Chondrocyte (in vitro differentiated cells): Measurements from ENCODE around the gene RALBP1. TPM values are rescaled to one million over a fixed set of nuclear protein-coding genes. Genes with fewer than 3 reads are reported as not detected.
"Not testable (repeated sequence)": the region's sequence is repeated elsewhere in the genome, so short reads cannot be mapped to it uniquely, and the experiment has no call there.

ENCODE experiments used
- DNase-seq: peaks from one replicate; pipeline ENCODE4 v3.0.0; 2021; ENCODE audit warnings: mixed read lengths, low spot score
- H3K27ac Mint-ChIP-seq: one replicate; pipeline ENCODE4 v1.8.0; 2021; ENCODE audit warnings: mild to moderate bottlenecking, moderate library complexity, mixed read lengths; ENCODE audit not compliant: unreplicated experiment
- H3K27me3 Mint-ChIP-seq: 2 replicates; pipeline ENCODE4 v1.8.0; 2021; ENCODE audit warnings: low read depth, mixed read lengths
- H3K36me3 Mint-ChIP-seq: 2 replicates; pipeline ENCODE4 v1.8.0; 2021; ENCODE audit warnings: low read depth, mixed read lengths
- H3K4me1 Mint-ChIP-seq: 2 replicates; pipeline ENCODE4 v1.8.0; 2021; ENCODE audit warnings: low read depth, mild to moderate bottlenecking, mixed read lengths
- H3K4me3 Mint-ChIP-seq: one replicate; pipeline ENCODE4 v1.8.0; 2021; ENCODE audit warnings: mild to moderate bottlenecking, moderate library complexity, mixed read lengths; ENCODE audit not compliant: unreplicated experiment
- H3K9me3 Mint-ChIP-seq: 2 replicates; pipeline ENCODE4 v1.8.0; 2021; ENCODE audit warnings: low read depth, mixed read lengths
- total RNA-seq: library from RNA; stranded (reverse); gene quantifications from 3 replicates; pipeline ENCODE4 v1.2.1, GENCODE V29; 2021
- TF ChIP-seq, protein P1 (sequence below): fragments of 200-600 bp; sonication (generic); IDR thresholded peaks from 2 replicates; pipeline ENCODE4 v1.5.0; 2021; ENCODE audit warnings: antibody characterized with exemption, mild to moderate bottlenecking, moderate library complexity

The RALBP1 gene
- total RNA-seq, 1 donor from 2014 or later = 50.8 TPM

DNA sequence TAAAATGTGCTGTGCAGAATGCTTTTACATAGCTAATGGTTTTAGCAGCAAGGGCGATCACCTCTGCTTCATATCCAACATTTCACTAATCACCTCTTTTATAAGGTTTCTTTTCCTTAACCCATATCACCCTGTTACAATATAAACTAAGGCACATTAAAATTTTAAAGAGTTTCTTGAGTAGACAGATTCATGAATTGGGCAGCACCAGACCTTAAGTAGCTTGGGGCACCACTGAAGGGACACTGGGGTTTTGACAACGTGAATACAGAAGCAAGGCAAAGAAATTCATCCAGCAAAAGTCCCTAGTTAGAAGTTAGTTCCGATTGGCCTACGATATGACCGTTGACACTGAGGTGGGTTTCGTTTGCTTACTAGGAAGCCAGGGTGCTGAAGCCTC lies 44.0 kb upstream of the RALBP1 start:
- TF ChIP-seq, protein P1, sequence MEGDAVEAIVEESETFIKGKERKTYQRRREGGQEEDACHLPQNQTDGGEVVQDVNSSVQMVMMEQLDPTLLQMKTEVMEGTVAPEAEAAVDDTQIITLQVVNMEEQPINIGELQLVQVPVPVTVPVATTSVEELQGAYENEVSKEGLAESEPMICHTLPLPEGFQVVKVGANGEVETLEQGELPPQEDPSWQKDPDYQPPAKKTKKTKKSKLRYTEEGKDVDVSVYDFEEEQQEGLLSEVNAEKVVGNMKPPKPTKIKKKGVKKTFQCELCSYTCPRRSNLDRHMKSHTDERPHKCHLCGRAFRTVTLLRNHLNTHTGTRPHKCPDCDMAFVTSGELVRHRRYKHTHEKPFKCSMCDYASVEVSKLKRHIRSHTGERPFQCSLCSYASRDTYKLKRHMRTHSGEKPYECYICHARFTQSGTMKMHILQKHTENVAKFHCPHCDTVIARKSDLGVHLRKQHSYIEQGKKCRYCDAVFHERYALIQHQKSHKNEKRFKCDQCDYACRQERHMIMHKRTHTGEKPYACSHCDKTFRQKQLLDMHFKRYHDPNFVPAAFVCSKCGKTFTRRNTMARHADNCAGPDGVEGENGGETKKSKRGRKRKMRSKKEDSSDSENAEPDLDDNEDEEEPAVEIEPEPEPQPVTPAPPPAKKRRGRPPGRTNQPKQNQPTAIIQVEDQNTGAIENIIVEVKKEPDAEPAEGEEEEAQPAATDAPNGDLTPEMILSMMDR = no peak
- peaks cover 3% of the 10 kb centered on the region for H3K9me3 Mint-ChIP-seq
- H3K4me3 Mint-ChIP-seq = no peak overlapping the region
- H3K27me3 Mint-ChIP-seq = no peaks in the 10 kb centered on the region
- H3K27ac Mint-ChIP-seq = no peak overlapping the region
- H3K4me1 Mint-ChIP-seq = peaks cover 13% of the 10 kb centered on the region
- DNase-seq = no peak
- no peaks in the 10 kb centered on the region for H3K36me3 Mint-ChIP-seq

DNA sequence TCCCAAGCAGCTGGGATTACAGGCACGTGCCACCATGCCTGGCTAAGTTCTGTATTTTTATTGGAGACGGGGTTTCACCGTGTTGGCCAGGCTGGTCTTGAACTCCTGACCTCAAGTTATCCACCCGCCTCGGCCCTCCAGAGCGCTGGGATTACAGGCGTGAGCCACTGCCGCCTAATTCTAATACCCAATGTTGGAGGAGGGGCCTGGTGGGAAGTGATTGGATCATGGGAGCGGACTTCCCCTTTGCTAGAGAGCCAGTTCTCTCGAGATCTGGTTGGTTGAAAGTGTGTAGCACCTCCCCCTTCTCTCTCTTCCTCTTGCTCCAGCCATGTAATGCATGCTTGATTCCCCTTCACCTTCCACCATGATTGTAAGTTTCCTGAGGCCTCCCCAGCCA lies 42.2 kb upstream of the RALBP1 start:
- H3K27ac Mint-ChIP-seq, H3K36me3 Mint-ChIP-seq, DNase-seq, H3K27me3 Mint-ChIP-seq, H3K9me3 Mint-ChIP-seq, H3K4me3 Mint-ChIP-seq: not testable (repeated sequence)
- H3K4me1 Mint-ChIP-seq = peaks cover 22% of the 10 kb centered on the region

DNA sequence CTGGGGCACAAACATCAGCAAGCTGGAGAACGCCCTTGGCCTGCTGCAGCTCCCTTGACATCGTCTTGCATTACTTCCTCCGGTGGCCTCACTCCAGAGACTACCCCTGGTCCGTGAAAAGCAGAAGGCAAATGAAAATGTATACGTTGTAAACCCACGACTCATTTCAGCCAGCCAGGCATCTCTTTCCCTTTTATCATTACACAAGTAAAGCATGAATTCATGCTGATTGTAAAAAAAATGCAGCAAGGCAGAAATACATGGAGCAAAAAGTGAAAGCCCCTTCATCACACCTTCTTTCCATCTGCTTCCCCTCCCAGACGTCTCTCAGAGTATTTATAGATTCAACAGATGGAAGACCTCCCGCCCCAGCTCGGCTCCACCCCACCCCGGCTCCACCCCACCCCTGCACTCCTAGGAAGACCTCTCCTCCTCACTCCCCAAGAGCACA lies 41.6 kb upstream of the RALBP1 start:
- H3K36me3 Mint-ChIP-seq = no peaks in the 10 kb centered on the region
- H3K27ac Mint-ChIP-seq = no peak overlapping the region
- DNase-seq = no peak
- TF ChIP-seq, protein P1 = no peak
- H3K9me3 Mint-ChIP-seq = no peaks in the 10 kb centered on the region
- H3K27me3 Mint-ChIP-seq = no peaks in the 10 kb centered on the region
- peaks cover 22% of the 10 kb centered on the region for H3K4me1 Mint-ChIP-seq
- H3K4me3 Mint-ChIP-seq = no peak overlapping the region

DNA sequence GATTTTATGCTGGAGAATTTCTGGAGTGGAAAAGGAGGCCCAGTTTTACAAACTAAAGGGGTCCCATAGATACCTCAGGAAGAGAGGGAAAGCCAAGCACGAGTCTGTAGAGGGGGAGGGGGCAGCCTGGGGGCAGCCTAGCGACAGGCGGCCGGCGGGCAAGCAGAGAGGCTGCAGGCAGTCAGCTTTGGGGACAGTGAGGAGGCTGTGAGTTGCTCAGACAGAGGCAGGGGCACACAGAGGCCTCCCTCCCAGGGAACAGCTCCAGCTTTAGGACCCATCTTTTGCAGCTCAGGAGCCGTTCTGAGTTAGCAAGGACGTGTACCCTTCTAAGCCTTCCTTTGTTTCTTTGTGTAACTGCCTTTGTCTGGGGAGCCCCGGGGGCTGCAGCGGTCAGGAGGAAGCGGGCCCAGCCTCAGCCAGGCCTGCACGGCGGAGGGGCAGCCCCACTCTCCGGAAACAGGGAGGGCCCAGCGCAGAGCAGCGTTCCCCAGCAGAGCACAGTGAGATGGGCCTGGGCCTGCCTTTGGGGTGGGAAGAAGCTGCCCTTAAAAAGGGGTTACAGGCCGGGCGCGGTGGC lies 41.1 kb upstream of the RALBP1 start:
- no peak overlapping the region for H3K4me3 Mint-ChIP-seq
- H3K27ac Mint-ChIP-seq = no peak overlapping the region
- TF ChIP-seq, protein P1 = no peak
- no peaks in the 10 kb centered on the region for H3K9me3 Mint-ChIP-seq
- no peak for DNase-seq
- H3K36me3 Mint-ChIP-seq = no peaks in the 10 kb centered on the region
- H3K27me3 Mint-ChIP-seq = no peaks in the 10 kb centered on the region
- peaks cover 22% of the 10 kb centered on the region for H3K4me1 Mint-ChIP-seq

DNA sequence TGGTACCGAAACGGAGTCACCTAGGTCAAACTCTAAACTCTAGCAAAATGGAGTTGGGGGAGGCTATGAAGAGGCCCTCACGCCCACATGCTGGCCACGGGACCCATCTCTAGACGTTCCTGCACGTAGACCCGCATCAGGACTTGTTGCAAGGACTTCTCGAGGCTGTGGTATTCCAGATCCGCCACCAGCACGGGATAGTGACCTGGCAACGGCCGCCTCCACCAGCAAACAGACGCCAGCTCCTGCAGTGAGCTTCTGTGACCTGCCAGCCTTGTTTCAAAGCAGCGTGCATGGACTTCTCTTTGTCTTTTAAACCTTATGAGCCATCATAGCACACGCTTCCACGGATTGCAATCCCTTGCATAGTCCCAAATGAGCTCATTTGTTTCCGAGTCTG lies 40.3 kb upstream of the RALBP1 start:
- Mint-ChIP-seq H3K27me3 (no peaks in the 10 kb centered on the region), H3K36me3 (no peaks in the 10 kb centered on the region), H3K4me3 (no peak overlapping the region), H3K9me3 (no peaks in the 10 kb centered on the region), H3K27ac (no peak overlapping the region), H3K4me1 (peaks cover 22% of the 10 kb centered on the region)
- TF ChIP-seq, protein P1 = no peak
- DNase-seq = no peak
